ENCODE data around the gene PRDM8.
"Not testable (repeated sequence)": the region's sequence is repeated elsewhere in the genome, so short reads cannot be mapped to it uniquely, and the experiment has no call there.

PRDM8 gene

DNA sequence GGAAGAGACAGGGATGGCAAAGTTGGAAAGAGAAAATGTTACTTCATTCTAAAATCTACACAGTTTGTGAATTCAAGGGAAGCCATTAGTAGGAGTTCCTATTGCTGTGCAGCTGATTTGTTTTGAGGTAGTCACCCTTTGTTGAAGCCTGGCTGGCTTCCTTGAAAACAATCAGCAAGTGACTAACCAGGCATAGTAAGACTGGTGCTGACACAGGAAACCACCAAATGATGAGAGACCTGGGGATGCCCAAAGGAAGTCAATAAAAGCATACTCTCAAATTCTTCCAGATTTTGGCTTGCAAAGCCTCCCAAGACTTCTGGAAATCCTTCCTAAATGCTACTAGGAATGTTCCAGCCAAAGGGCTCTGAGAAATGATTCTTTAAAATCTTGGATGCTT lies 23.9 kb upstream of the PRDM8 start:
- no peak overlapping the region for H3K4me3 ChIP-seq (ENCODE audit: low read depth, low read length)
- peak; percentile 54 for DNase-seq (ENCODE audit: low read depth)
- TF ChIP-seq, protein P1, sequence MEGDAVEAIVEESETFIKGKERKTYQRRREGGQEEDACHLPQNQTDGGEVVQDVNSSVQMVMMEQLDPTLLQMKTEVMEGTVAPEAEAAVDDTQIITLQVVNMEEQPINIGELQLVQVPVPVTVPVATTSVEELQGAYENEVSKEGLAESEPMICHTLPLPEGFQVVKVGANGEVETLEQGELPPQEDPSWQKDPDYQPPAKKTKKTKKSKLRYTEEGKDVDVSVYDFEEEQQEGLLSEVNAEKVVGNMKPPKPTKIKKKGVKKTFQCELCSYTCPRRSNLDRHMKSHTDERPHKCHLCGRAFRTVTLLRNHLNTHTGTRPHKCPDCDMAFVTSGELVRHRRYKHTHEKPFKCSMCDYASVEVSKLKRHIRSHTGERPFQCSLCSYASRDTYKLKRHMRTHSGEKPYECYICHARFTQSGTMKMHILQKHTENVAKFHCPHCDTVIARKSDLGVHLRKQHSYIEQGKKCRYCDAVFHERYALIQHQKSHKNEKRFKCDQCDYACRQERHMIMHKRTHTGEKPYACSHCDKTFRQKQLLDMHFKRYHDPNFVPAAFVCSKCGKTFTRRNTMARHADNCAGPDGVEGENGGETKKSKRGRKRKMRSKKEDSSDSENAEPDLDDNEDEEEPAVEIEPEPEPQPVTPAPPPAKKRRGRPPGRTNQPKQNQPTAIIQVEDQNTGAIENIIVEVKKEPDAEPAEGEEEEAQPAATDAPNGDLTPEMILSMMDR (conservative IDR thresholded peaks at IDR 0.05; ENCODE audit: low read depth, low read length) = no peak

DNA sequence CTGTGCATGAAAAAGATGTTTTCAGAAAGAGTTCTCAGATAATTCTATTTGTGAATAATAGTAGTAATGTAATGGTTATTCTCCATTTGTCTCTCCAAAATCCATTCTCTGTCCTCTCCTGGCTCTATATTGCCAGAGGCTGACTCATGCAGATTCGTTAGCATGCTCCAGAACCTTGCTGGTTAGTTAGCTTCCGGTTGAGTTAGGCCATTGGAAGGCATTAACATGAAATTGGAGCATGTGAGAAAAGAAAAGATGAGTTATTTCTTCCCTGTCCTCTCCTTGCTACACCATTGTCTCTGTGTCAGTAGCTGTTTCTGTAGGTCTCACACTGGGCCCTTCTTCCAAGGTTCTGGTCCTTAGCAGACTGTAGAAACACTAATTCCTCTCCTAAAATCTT lies 23.5 kb upstream of the PRDM8 start:
- H3K4me3 ChIP-seq (ENCODE audit: low read depth, low read length) = no peak overlapping the region
- DNase-seq (ENCODE audit: low read depth) = peak; percentile 34

DNA sequence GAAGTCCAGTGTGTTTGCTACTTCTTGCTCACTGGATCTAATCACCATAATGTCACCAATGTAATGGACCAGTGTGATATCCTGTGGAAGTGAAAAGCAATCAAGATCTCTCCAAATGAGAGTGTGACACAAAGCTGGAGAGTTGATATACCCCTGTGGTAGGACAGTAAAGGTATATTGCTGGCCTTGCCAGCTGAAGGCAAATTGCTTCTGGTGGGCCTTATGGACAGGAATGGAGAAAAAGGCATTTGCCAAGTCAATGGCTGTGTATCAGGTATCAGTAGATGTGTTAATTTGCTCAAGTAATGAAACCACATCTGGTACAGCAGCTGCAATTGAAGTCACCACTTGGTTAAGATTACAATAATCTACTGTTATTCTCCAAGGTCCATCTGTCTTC lies 19.5 kb upstream of the PRDM8 start:
- not testable (repeated sequence) for DNase-seq (ENCODE audit: low read depth); H3K4me3 ChIP-seq (ENCODE audit: low read depth, low read length)

More for the DNA sequence above, 23.5 kb upstream of the PRDM8 start:
- TF ChIP-seq, protein P1 (conservative IDR thresholded peaks at IDR 0.05; ENCODE audit: low read depth, low read length) = no peak

DNA sequence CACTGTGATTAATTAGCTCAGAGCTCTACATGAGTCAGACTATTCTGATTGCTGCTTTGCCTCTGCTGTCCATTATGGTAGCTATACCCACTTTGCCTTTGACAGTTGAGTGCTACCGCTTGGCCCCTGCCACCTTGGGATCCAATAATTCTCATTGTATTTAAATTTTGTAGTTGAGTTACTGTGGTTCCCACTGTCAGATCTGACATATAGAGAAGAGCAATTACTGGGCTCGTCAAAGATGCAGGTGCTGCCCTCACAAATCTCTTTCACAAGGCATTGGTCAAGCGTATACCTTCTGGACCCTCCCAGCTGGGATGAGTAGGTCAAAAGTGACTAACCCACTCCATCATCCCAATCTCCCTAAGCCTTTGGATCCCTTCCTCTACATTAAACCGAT lies 18.3 kb upstream of the PRDM8 start:
- no peak overlapping the region for H3K4me3 ChIP-seq (ENCODE audit: low read depth, low read length)
- DNase-seq (ENCODE audit: low read depth) = no peak
- TF ChIP-seq, protein P1 (conservative IDR thresholded peaks at IDR 0.05; ENCODE audit: low read depth, low read length) = no peak

DNA sequence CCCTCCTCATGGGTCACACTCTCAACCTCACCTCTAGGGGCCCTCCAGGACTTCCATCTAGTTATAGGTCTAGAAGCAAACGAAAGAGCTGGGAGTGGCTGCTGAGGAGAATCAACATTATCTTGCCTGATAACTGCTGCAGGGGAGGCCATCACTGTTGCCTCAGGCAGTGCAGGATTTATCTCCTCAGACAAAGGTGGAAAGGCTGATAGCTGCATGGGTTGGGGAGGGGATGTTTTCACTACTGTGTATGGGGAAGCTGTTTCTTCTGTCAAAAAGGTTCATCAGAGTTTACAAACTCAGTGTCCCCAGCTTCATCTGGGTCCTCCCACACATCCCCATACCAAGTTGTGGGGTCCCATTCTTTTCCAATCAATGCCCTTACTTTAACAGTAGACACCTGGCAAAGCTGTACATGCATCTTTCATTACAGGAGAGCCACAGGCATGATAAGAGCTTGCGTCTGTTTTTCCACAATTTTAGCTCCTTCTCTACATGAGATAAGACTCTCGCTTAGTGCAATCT lies 17.6 kb upstream of the PRDM8 start:
- no peak for DNase-seq (ENCODE audit: low read depth)
- no peak overlapping the region for H3K4me3 ChIP-seq (ENCODE audit: low read depth, low read length)
- TF ChIP-seq, protein P1 (conservative IDR thresholded peaks at IDR 0.05; ENCODE audit: low read depth, low read length) = no peak

DNA sequence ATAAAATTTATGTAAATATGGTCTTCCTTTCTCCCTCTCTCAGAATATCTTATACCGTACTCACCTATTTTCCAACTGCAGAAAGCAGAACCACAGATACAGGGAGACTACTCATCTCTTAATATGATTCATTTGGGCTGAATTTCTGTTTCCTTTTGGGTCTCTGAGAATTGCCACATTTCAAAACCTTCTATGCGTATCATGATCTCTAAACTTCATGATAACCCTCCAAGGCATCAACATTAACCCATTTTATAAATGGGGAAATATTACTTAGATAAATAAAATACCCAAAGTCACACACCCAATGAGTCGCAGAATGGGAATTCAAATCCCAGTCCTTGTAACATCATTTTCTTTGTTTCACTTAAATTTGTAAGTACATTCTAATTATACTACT lies 16.6 kb upstream of the PRDM8 start:
- no peak overlapping the region for H3K4me3 ChIP-seq (ENCODE audit: low read depth, low read length)
- TF ChIP-seq, protein P1 (conservative IDR thresholded peaks at IDR 0.05; ENCODE audit: low read depth, low read length) = no peak
- no peak for DNase-seq (ENCODE audit: low read depth)

DNA sequence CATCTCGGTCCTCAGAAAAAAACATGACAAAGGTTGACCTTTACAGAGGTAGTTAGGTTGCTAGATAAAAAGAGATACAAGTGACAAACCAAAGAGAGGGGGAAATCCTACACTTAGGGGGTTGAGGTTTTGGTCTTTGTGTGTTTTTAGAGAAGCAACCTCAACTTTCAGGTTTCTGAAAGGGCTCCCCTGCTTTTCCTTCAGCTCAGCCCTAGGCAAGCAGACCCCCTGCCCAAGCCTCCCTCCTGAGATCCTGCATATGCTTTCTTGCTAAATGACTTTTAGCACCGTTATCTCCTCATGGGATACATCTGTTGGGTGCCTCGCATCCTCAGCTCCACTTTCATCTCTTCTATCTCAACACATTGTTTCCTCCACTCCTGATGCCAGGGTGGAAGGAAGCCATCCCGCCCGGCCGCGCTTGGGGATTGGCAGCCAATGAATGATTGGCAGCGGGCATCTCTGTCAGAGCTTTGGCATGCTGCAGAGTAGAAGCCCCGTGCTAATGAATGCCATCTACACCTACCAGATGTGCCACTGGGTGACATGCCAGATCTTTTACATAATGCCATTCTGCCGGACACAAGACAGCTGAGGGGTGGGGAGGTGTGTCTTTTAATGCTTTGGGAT lies 15.0 kb upstream of the PRDM8 start:
- DNase-seq (ENCODE audit: low read depth) = no peak
- TF ChIP-seq, protein P1 (conservative IDR thresholded peaks at IDR 0.05; ENCODE audit: low read depth, low read length) = no peak
- H3K4me3 ChIP-seq (ENCODE audit: low read depth, low read length) = no peak overlapping the region
